GM12873 (cell line): Measurements from ENCODE around the gene LSMEM2.
A peak's percentile ranks its signal among the peaks of the same experiment; 100 is the strongest.

Source experiments
- TF ChIP-seq, protein P1 (sequence below): IDR thresholded peaks from 2 replicates; pipeline ENCODE4 v1.5.1; 2012; ENCODE audit warnings: low read depth, mild to moderate bottlenecking, moderate library complexity, low read length, control low read depth; ENCODE audit not compliant: insufficient read depth; ENCODE audit errors: missing control alignments

The LSMEM2 gene

DNA sequence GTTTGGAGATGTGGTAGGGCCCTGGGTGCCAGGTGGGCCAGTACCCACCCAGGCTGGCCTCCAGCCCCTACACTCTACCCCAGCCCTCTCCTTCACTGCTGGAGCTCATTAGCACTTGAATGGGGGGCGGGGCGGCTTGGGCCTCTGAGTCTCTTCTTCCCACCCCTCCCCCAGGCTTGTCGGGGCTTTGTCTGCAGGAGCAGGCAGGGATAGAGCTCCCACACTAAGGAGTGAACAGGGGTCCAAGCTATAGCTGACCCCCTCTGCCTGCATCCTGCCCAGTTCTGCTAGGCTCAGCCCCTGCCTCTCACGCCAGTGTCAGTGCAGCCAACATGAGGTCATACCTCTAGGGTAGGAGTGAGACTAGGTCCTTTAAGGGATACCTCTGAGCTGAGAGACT lies 37.7 kb upstream of the LSMEM2 start:
- TF ChIP-seq, protein P1, sequence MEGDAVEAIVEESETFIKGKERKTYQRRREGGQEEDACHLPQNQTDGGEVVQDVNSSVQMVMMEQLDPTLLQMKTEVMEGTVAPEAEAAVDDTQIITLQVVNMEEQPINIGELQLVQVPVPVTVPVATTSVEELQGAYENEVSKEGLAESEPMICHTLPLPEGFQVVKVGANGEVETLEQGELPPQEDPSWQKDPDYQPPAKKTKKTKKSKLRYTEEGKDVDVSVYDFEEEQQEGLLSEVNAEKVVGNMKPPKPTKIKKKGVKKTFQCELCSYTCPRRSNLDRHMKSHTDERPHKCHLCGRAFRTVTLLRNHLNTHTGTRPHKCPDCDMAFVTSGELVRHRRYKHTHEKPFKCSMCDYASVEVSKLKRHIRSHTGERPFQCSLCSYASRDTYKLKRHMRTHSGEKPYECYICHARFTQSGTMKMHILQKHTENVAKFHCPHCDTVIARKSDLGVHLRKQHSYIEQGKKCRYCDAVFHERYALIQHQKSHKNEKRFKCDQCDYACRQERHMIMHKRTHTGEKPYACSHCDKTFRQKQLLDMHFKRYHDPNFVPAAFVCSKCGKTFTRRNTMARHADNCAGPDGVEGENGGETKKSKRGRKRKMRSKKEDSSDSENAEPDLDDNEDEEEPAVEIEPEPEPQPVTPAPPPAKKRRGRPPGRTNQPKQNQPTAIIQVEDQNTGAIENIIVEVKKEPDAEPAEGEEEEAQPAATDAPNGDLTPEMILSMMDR, result no peak

DNA sequence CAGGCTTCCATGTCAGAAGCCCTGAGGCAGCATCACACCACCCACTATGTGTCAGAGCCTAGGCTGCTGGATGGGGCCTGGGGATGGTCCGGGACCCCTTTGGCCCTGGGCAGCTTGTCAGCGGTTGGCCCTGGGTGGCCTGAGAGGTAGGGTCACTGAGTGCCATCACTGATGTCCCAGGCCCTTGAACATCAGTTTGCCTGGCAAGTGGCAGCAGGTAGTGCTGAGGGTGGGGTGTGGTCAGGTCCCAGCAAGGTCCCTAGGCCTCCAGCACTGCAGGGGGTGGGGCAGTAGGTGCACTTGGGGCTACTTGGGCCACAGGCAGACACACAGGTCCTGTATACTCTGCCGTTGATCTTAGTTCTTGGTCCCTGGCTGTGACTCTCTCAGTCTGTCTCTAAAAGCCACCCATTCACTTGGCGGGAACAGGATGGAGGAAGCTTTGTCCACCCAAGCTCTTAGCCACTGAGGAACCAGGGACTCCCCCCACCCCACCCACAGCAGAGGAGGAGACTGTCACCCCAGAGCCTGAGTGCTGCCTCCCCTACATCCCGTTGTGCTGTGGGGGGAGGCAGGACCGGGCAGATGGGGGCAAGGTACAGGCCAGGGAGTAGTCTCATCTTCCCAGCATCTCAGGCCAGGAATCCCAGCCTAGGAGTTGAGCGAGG lies 37.0 kb upstream of the LSMEM2 start:
- TF ChIP-seq, protein P1, result no peak

DNA sequence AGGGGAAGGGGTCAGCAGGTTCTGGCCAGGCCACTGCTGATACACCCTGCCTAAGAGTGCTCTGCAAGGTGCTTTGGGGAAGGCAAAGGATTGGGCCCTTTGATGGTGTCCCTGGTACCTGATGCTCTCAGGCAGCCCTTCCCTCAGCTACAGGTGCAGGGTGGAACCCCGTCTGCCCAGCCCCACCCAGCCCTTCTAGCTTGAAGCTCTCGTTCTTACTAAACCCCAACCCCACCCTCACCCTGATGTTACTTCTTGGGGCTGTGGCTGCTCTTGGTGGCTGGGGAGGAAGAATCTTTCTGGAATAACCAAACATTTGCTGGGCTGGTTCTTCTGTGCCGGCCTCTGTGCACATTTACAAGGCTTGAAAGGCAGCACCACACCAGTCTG lies 36.5 kb upstream of the LSMEM2 start:
- TF ChIP-seq, protein P1, result no peak

DNA sequence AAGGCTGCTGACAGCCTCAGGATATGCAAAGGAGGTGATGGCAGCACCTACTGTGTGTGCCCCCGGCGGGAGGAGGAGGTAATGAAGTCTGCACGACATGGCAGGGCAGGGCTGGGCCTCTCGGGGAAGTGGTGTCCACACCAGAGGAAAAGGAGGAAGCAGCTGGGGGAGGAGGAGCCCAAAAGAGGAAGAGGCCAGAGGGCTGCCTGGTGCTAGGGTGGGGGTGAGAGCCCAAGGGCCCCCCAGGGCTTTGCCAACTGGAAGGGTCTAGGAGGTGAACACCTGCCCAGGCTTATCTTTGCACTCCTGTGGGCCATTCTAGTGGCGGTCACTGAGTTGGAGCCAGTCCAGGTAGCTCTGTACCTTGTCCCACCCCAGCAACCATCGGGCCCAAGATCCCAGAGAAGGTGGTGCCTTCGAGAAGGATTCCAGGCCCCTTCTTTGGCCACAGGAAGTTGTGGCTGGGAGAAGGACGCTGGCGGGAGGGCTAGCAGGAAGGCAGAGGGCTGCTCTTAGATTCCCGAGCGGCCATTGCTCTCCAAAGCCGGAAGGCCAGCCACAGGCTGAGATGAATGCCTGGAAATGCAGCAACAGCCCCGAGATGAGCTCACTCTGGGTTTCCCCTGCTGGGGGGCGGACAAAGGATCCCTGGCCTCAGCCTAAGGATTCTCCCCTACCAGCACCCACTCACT lies 35.9 kb upstream of the LSMEM2 start:
- TF ChIP-seq, protein P1, result no peak

DNA sequence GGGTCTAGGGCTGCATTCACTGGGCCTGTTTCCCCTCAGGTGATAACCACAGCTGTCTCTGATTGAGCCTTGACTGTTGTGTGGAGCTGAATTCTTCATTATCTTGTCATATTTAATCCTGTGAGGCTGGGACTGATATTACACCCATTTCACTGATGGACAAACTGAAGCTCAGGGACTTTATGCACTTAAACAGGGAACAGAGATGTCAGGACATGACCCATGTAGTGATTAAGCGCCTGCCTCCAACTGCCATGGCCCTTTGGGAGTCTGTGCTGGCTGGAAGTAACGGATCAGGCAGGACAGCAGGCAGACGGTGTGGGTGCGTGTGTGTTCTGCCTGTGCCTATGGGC lies 35.4 kb upstream of the LSMEM2 start:
- TF ChIP-seq, protein P1, result no peak

DNA sequence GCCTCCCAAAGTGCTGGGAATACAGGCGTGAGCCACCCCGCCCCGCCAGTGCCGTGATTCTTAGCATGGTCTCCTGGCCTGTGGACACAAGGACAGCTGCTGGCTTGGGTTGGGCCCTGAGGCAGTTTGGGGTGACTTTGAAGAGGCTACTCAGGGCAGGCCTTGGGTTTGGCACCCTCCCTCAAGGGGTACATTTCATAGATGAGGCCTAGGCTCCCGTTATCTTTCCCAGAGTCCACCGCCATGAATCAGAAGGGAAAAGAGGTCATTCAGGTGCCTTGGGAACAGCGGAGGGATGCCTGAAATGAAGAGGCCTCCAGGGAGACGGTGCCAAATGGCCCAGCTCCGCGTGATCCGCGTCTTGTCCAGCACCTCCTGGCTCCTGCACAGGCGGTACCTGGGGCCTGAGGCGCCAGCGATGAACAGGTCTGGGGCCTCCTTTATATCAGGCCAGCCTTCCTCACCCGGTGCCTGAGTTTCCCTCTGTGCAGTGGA lies 33.6 kb upstream of the LSMEM2 start:
- TF ChIP-seq, protein P1, result no peak

DNA sequence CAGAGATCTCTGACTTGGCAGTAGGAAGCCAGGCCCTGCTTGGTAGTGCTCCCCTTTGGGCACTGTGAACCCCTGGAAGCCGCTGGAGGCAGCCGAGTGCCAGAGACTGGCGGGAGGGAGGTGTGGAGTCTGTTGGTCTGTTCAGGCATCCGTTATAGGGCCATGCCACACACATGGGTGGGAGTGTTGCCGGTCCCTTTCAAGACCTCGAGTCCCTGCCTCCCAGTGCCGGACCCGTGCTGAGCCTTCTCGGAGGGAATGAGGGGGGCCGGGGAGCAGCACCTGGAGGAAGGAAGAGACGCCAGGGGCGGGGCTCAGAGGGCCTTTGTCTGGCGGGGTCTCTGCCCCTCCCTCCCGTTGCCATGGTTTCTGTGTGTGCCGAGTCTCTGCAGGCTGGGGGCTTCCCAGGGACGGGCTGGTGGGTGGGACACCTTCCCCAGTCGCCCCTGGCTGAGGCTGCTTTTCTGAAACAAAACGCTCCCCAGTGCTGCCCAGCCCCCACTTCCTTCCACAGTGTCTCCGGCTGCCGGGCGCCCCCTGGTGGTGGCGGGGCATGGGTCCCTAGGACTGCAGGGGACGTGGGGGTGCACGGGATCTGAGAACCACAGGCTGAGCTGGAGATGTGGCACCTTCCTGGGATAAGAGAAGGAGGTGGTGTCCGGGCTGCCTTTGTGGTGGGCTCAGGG lies 32.9 kb upstream of the LSMEM2 start:
- TF ChIP-seq, protein P1, result peak; percentile 97
